NCI-H526 treated with DMSO at 0.1 percent for 48 hours (cell line): ENCODE measurements around the gene ZFYVE19.

ENCODE experiments used
- DNase-seq: peaks from one replicate; lab custom pipeline; 2025; lab: John Stamatoyannopoulos, UW

The ZFYVE19 gene

GRCh38 chr15:40807028-40807887 is at the start of gene ZFYVE19, which contains the start of gene DNAJC17:
TSS of gene ZFYVE19 (plus strand) at chr15:40807089. CDS start at chr15:40807590, 501 bp downstream.
TSS of gene DNAJC17 (minus strand) at chr15:40807473. CDS start at chr15:40807446, 27 bp downstream.
- peak; percentile 97 for DNase-seq

- no peak for DNase-seq
Observed at GRCh38 chr15:40759961-40760360, 46.9 kb upstream of the ZFYVE19 start.

- DNase-seq, result peak; percentile 47
Observed at GRCh38 chr15:40762919-40763800, 43.7 kb upstream of the ZFYVE19 start.

GRCh38 chr15:40763801-40764628 is 42.9 kb upstream of the ZFYVE19 start, which contains the start of gene GCHFR:
TSS of gene GCHFR (plus strand) at chr15:40764068. CDS start at chr15:40764181, 113 bp downstream.
- peak; percentile 71 for DNase-seq

GRCh38 chr15:40764629-40765103 is 42.2 kb upstream of the ZFYVE19 start:
- no peak for DNase-seq

GRCh38 chr15:40766194-40766815 is 40.6 kb upstream of the ZFYVE19 start:
- DNase-seq, result no peak

- no peak for DNase-seq
Observed at GRCh38 chr15:40766906-40767837, 39.7 kb upstream of the ZFYVE19 start.

- no peak for DNase-seq
Observed at GRCh38 chr15:40767838-40768500, 38.9 kb upstream of the ZFYVE19 start.

GRCh38 chr15:40768521-40769273 is 38.2 kb upstream of the ZFYVE19 start:
- DNase-seq, result no peak

GRCh38 chr15:40769274-40770146 is 37.4 kb upstream of the ZFYVE19 start, which contains the start of gene C15orf62:
TSS of gene C15orf62 (plus strand) at chr15:40769980. CDS start at chr15:40770496, 516 bp downstream.
- no peak for DNase-seq

GRCh38 chr15:40770147-40770721 is 36.7 kb upstream of the ZFYVE19 start:
- DNase-seq, result no peak

GRCh38 chr15:40771242-40771641 is 35.6 kb upstream of the ZFYVE19 start:
- DNase-seq, result no peak

- DNase-seq, result no peak
Observed at GRCh38 chr15:40772014-40772413, 34.9 kb upstream of the ZFYVE19 start.

GRCh38 chr15:40773496-40773895 is 33.4 kb upstream of the ZFYVE19 start:
- DNase-seq, result no peak

GRCh38 chr15:40773902-40774301 is 33.0 kb upstream of the ZFYVE19 start:
- no peak for DNase-seq

- DNase-seq, result no peak
Observed at GRCh38 chr15:40775007-40775406, 31.9 kb upstream of the ZFYVE19 start.
